Activated CD4-positive, alpha-beta memory T cell treated with anti-CD3 and anti-CD28 coated beads for 36 hours (primary cell): Measurements from ENCODE around the gene CPLX3. TPM values are rescaled to one million over a fixed set of nuclear protein-coding genes. Genes with fewer than 3 reads are reported as not detected.

ENCODE experiments used
- CTCF ChIA-PET: fragments of 350-600 bp; sonication (Branson Sonifier 250); formaldehyde crosslinking; loops from one replicate; lab custom pipeline; 2021; ENCODE audit warnings: antibody characterized with exemption, inconsistent platforms; lab: Charles Lee
- POLR2A ChIA-PET: fragments of 350-600 bp; sonication (Branson Sonifier 250); formaldehyde crosslinking; loops from one replicate; lab custom pipeline; 2021; ENCODE audit warnings: antibody characterized with exemption; lab: Charles Lee
- DNase-seq: peaks from one replicate; pipeline ENCODE4 v3.0.0-alpha.2; 2020
- H3K27ac Mint-ChIP-seq: one replicate; pipeline ENCODE4 v1.8.0; 2021; ENCODE audit warnings: mixed read lengths
- H3K27me3 Mint-ChIP-seq: one replicate; pipeline ENCODE4 v1.8.0; 2021; ENCODE audit warnings: mixed read lengths
- H3K36me3 Mint-ChIP-seq: one replicate; pipeline ENCODE4 v1.8.0; 2021; ENCODE audit warnings: mixed read lengths
- H3K4me1 Mint-ChIP-seq: one replicate; pipeline ENCODE4 v1.8.0; 2021; ENCODE audit warnings: low read depth, mixed read lengths
- H3K4me3 Mint-ChIP-seq: one replicate; pipeline ENCODE4 v1.8.0; 2021; ENCODE audit warnings: mild to moderate bottlenecking, mixed read lengths
- H3K9me3 Mint-ChIP-seq: one replicate; pipeline ENCODE4 v1.8.0; 2021; ENCODE audit warnings: mixed read lengths
- intact Hi-C: fragments of 100-400 bp; cut with micrococcal nuclease; formaldehyde crosslinking; loops from one replicate; pipeline ENCODE4 v1.15.1; 2023
- total RNA-seq, 2 experiments: library from RNA; stranded (reverse); gene quantifications; one replicate each; pipeline ENCODE4 v1.2.3, GENCODE V29; 2021

Gene CPLX3
- not detected for total RNA-seq

- intact Hi-C loops: no loop called here
- Mint-ChIP-seq H3K4me3 (no peak within 1 kb of the TSS), H3K4me1 (peaks cover 14% of the 10 kb centered on the region), H3K27me3 (peaks cover 17% of the 10 kb centered on the region), H3K27ac (no peak within 1 kb of the TSS), H3K36me3 (no peaks in the 10 kb centered on the region), H3K9me3 (no peaks in the 10 kb centered on the region)
- peak; percentile 54 for DNase-seq
- CTCF ChIA-PET: interaction anchor here (0.9 to 2.5 kb wide), 6 partner anchors 10 to 128 kb away, joined by 3 to 11 read pairs (median 4); no protein-coding TSS in a partner anchor
- POLR2A ChIA-PET: no interaction called here
These were observed at the start of gene CPLX3 for GRCh38 chr15:74826364-74826819. CPLX3 (plus strand) TSS chr15:74826627; CDS start chr15:74826704, 77 bp downstream.

GRCh38 chr15:74776821-74777768 lies 49.3 kb upstream of the CPLX3 start:
- H3K4me1 Mint-ChIP-seq: peaks cover 74% of the 10 kb centered on the region
- H3K4me3 Mint-ChIP-seq: peak overlapping the region; percentile 78
- peaks cover 2% of the 10 kb centered on the region for H3K36me3 Mint-ChIP-seq
- ChIA-PET CTCF (interaction anchor here (0.9 to 22.0 kb wide), 13 partner anchors 6 to 403 kb away, joined by 3 to 1220 read pairs (median 5); no protein-coding TSS in a partner anchor), POLR2A (interaction anchor here (0.6 to 6.4 kb wide), 6 partner anchors 8 to 125 kb away, joined by 3 to 116 read pairs (median 4); no protein-coding TSS in a partner anchor)
- no peaks in the 10 kb centered on the region for H3K9me3 Mint-ChIP-seq
- DNase-seq: peak; percentile 81
- peak overlapping the region; percentile 99 for H3K27ac Mint-ChIP-seq
- intact Hi-C loops: no loop called here
- H3K27me3 Mint-ChIP-seq: no peaks in the 10 kb centered on the region

GRCh38 chr15:74777769-74778598 lies 48.4 kb upstream of the CPLX3 start:
- intact Hi-C loops: no loop called here
- peak overlapping the region; percentile 78 for H3K4me3 Mint-ChIP-seq
- ChIA-PET POLR2A (interaction anchor here (0.9 to 6.4 kb wide), 6 partner anchors 9 to 124 kb away, joined by 3 to 116 read pairs (median 4); no protein-coding TSS in a partner anchor), CTCF (interaction anchor here (0.9 to 22.0 kb wide), 11 partner anchors 7 to 404 kb away, joined by 3 to 1220 read pairs (median 5); no protein-coding TSS in a partner anchor)
- no peak for DNase-seq
- peaks cover 72% of the 10 kb centered on the region for H3K4me1 Mint-ChIP-seq
- peaks cover 5% of the 10 kb centered on the region for H3K36me3 Mint-ChIP-seq
- no peaks in the 10 kb centered on the region for H3K9me3 Mint-ChIP-seq
- H3K27me3 Mint-ChIP-seq: no peaks in the 10 kb centered on the region
- peak overlapping the region; percentile 99 for H3K27ac Mint-ChIP-seq

- H3K27ac Mint-ChIP-seq: peak overlapping the region; percentile 99
- H3K36me3 Mint-ChIP-seq: peaks cover 12% of the 10 kb centered on the region
- no peaks in the 10 kb centered on the region for H3K9me3 Mint-ChIP-seq
- no peak overlapping the region for H3K4me3 Mint-ChIP-seq
- H3K4me1 Mint-ChIP-seq: peaks cover 70% of the 10 kb centered on the region
- no peak for DNase-seq
- ChIA-PET POLR2A (interaction anchor here (1.0 to 6.4 kb wide), 4 partner anchors 10 to 128 kb away, joined by 3 to 116 read pairs (median 4); partner anchors contain the start of gene FAM219B), CTCF (interaction anchor here (1.1 to 22.0 kb wide), 7 partner anchors 7 to 172 kb away, joined by 3 to 1220 read pairs (median 11); no protein-coding TSS in a partner anchor)
- intact Hi-C loops: no loop called here
- no peaks in the 10 kb centered on the region for H3K27me3 Mint-ChIP-seq
These were observed 47.8 kb upstream of the CPLX3 start for GRCh38 chr15:74778599-74778970.

- ChIA-PET CTCF (interaction anchor here (0.7 to 22.0 kb wide), 12 partner anchors 8 to 806 kb away, joined by 3 to 1220 read pairs (median 5); partner anchors contain the start of gene CPLX3), POLR2A (interaction anchor here (1.0 to 6.4 kb wide), 2 partner anchors 11 to 127 kb away, joined by 4 to 116 read pairs; partner anchors contain the start of gene FAM219B)
- DNase-seq: no peak
- no peaks in the 10 kb centered on the region for H3K27me3 Mint-ChIP-seq
- H3K4me1 Mint-ChIP-seq: peaks cover 65% of the 10 kb centered on the region
- H3K27ac Mint-ChIP-seq: peak overlapping the region; percentile 99
- H3K4me3 Mint-ChIP-seq: peak overlapping the region; percentile 58
- H3K36me3 Mint-ChIP-seq: peaks cover 17% of the 10 kb centered on the region
- H3K9me3 Mint-ChIP-seq: no peaks in the 10 kb centered on the region
- intact Hi-C loops: no loop called here
These were observed 47.2 kb upstream of the CPLX3 start for GRCh38 chr15:74779162-74779648.

GRCh38 chr15:74780523-74781430 lies 45.6 kb upstream of the CPLX3 start:
- Mint-ChIP-seq H3K4me1 (peaks cover 59% of the 10 kb centered on the region), H3K27ac (peak overlapping the region; percentile 99), H3K4me3 (peak overlapping the region; percentile 85), H3K27me3 (no peaks in the 10 kb centered on the region), H3K36me3 (peaks cover 31% of the 10 kb centered on the region), H3K9me3 (no peaks in the 10 kb centered on the region)
- intact Hi-C loops: loop anchor here (1.0 to 10.0 kb wide), 7 partner anchors 9 to 786 kb away; partner anchors contain the start of genes COX5A, PML, STOML1 and UBL7
- DNase-seq: peak; percentile 75
- CTCF ChIA-PET: interaction anchor here (0.7 to 22.0 kb wide), 12 partner anchors 10 to 170 kb away, joined by 3 to 1220 read pairs (median 4); partner anchors contain the start of genes CPLX3 and FAM219B
- POLR2A ChIA-PET: interaction anchor here (0.6 to 6.4 kb wide), 6 partner anchors 9 to 165 kb away, joined by 3 to 116 read pairs (median 3); partner anchors contain the start of gene CLK3

- DNase-seq: peak; percentile 83
- Mint-ChIP-seq H3K27me3 (no peaks in the 10 kb centered on the region), H3K9me3 (no peaks in the 10 kb centered on the region), H3K27ac (peak within 1 kb of the TSS; percentile 99), H3K4me3 (peak within 1 kb of the TSS; percentile 90), H3K36me3 (peaks cover 33% of the 10 kb centered on the region), H3K4me1 (peaks cover 50% of the 10 kb centered on the region)
- POLR2A ChIA-PET: interaction anchor here (0.6 to 6.4 kb wide), 6 partner anchors 9 to 166 kb away, joined by 3 to 116 read pairs (median 3); partner anchors contain the start of gene CLK3
- intact Hi-C loops: loop anchor here (1.0 to 10.0 kb wide), 8 partner anchors 8 to 787 kb away; partner anchors contain the start of genes COX5A, PML, STOML1 and UBL7
- CTCF ChIA-PET: interaction anchor here (1.0 to 22.0 kb wide), 9 partner anchors 10 to 169 kb away, joined by 3 to 1220 read pairs (median 6); partner anchors contain the start of genes CLK3 and FAM219B
These were observed 44.8 kb upstream of the CPLX3 start, which contains the start of gene CSK for GRCh38 chr15:74781431-74782258. CSK (plus strand) TSS chr15:74782080; CDS start chr15:74798298, 16,218 bp downstream.

- POLR2A ChIA-PET: interaction anchor here (0.6 to 6.4 kb wide), 6 partner anchors 8 to 124 kb away, joined by 3 to 116 read pairs (median 6); partner anchors contain the start of gene FAM219B
- H3K4me3 Mint-ChIP-seq: peak overlapping the region; percentile 90
These were observed 44.0 kb upstream of the CPLX3 start for GRCh38 chr15:74782259-74783071.

More at GRCh38 chr15:74782259-74783071, 44.0 kb upstream of the CPLX3 start:
- DNase-seq: peak; percentile 73
- no peaks in the 10 kb centered on the region for H3K27me3 Mint-ChIP-seq
- peaks cover 48% of the 10 kb centered on the region for H3K4me1 Mint-ChIP-seq
- peak overlapping the region; percentile 99 for H3K27ac Mint-ChIP-seq
- CTCF ChIA-PET: interaction anchor here (1.0 to 22.0 kb wide), 7 partner anchors 11 to 166 kb away, joined by 3 to 1220 read pairs (median 9); partner anchors contain the start of gene CLK3
- intact Hi-C loops: loop anchor here (2.0 to 10.0 kb wide), 5 partner anchors 60 to 788 kb away; partner anchors contain the start of genes COX5A, PML, STOML1 and UBL7
- no peaks in the 10 kb centered on the region for H3K9me3 Mint-ChIP-seq
- peaks cover 38% of the 10 kb centered on the region for H3K36me3 Mint-ChIP-seq
